Measurements from ENCODE around the gene COL19A1.

COL19A1 gene

GRCh38 chr6:70060680-70061079 lies 194.3 kb downstream of the COL19A1 start:
- DNase-seq (ENCODE audit: low read depth), result no peak

GRCh38 chr6:70061546-70061945 lies 195.2 kb downstream of the COL19A1 start:
- no peak for DNase-seq (ENCODE audit: low read depth)

GRCh38 chr6:70062010-70062409 lies 195.7 kb downstream of the COL19A1 start:
- no peak for DNase-seq (ENCODE audit: low read depth)

GRCh38 chr6:70072540-70073179 lies 206.3 kb downstream of the COL19A1 start:
- DNase-seq (ENCODE audit: low read depth), result no peak

- no peak for DNase-seq (ENCODE audit: low read depth)
Measured at GRCh38 chr6:70073637-70074036, 207.3 kb downstream of the COL19A1 start.

- no peak for DNase-seq (ENCODE audit: low read depth)
Measured at GRCh38 chr6:70079241-70079640, 212.9 kb downstream of the COL19A1 start.

- DNase-seq (ENCODE audit: low read depth), result no peak
Measured at GRCh38 chr6:70080443-70081070, 214.2 kb downstream of the COL19A1 start.

GRCh38 chr6:70082830-70083229 lies 216.5 kb downstream of the COL19A1 start:
- no peak for DNase-seq (ENCODE audit: low read depth)

DNA sequence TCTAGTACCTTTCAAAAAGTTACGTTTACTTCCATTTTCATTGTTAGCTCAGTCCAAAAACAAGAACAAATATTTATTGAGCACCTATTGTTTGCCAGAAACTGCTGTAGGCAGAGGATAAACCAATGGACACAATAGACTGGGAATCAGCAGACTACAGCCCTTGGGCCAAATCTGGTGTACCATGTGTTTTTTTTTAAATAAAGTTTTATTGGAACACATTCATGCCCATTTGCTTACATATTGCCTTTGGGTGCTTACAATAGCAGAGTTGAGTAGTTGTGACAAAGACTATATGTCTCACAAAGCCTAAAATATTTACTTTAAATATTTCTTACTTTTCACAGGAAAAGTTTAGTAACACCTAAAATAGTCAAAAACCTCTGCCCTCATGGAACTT lies 220.4 kb downstream of the COL19A1 start:
- DNase-seq (ENCODE audit: low read depth), result no peak

DNA sequence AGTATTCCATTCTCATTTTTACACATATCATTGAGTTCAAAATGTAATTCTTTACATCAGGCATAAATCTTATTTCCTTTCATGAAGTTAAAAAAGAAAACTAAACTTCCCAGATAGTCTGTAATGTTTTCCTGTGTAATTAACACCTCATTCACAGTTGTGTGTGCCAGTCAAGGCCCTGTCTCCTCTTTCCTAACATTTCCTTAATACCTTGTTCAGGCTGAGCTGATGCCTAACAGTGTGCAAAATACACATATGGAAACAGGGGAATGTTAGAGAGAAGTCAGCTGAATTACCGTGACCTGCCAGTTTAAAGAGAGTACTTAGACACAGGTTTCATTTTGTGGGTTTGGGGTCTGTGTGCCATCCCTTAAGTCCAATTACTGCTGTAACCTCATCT lies 227.8 kb downstream of the COL19A1 start:
- no peak for DNase-seq (ENCODE audit: low read depth)

DNA sequence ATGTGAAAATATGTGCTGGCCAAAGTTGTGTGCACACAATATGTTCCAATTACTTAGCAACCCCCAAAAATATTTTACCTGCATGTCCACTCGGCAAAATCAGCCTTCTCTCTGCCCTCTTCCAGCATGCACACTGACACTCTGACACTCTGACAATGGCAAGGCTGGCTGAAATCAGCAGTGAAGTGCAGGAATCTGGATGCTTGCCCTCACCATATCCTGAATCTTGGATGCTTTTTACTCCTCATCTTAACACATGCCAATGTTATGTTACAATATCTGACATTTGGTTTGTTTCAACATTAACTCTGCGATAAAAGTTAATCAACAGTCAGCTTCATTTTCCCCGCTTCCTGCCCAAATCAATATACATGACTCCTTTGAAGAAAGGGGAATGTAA lies 233.4 kb downstream of the COL19A1 start:
- DNase-seq (ENCODE audit: low read depth), result no peak

GRCh38 chr6:70103798-70104197 lies 237.4 kb downstream of the COL19A1 start:
- no peak for DNase-seq (ENCODE audit: low read depth)

- no peak for DNase-seq (ENCODE audit: low read depth)
Measured at GRCh38 chr6:70107852-70108629, 241.7 kb downstream of the COL19A1 start.

- no peak for DNase-seq (ENCODE audit: low read depth)
Measured at GRCh38 chr6:70110126-70111022, 244.0 kb downstream of the COL19A1 start.

GRCh38 chr6:70111737-70112136 lies 245.4 kb downstream of the COL19A1 start:
- no peak for DNase-seq (ENCODE audit: low read depth)

GRCh38 chr6:70112716-70113115 lies 246.4 kb downstream of the COL19A1 start:
- no peak for DNase-seq (ENCODE audit: low read depth)

- DNase-seq (ENCODE audit: low read depth), result no peak
Measured at GRCh38 chr6:70113171-70113570, 246.8 kb downstream of the COL19A1 start.

- DNase-seq (ENCODE audit: low read depth), result no peak
Measured at GRCh38 chr6:70118670-70119069, 252.3 kb downstream of the COL19A1 start.

- DNase-seq (ENCODE audit: low read depth), result no peak
Measured at GRCh38 chr6:70119218-70119835, 253.0 kb downstream of the COL19A1 start.

DNA sequence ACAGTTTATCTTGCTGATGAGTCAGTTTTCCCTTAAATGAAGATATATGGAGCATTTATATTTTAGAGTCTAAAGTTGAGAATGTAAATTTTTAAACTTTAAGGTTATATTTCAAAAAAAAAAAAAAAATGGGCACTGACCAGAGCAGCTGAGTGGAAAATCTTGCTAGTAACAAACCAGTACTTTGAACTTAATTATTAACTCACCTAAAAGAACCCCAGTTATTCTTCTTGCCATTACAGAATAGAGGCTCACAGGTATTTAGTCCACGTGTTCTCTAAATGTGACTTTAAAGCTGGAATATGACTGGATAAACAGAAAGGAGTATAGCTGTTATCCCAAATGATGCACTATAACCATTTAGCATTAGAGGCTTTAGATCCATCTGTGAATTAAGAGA lies 258.1 kb downstream of the COL19A1 start:
- no peak for DNase-seq (ENCODE audit: low read depth)

DNA sequence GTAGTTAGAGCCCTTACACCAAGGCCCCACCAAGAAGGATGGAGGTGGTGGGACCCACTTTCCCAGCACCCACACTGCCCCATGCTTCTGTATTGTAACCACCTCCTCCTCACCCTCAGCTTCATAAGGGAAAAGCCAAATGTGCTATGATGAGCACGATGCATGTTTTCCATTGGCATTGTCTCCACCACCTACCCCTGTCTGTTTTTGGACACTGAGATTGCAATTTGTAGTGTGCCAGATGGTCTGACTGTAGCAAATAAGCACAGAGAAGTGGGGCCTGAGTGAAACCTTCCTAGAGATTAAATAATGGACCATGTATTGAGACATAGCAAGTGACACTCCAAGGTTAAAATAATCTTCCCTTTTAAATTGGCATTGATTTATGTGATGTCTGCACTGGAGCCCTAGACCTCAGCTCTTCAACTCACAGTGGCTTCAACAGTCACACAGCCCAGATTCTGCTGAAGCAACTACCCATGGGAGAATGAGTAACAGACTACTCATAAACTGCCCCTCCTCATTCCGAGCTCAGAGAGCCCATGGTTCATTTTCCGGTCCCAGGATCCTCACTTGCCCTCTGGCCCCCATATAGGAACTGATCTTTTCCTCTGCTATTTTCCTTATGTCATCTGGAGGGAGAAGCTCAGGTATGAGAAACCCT lies 258.7 kb downstream of the COL19A1 start:
- no peak for DNase-seq (ENCODE audit: low read depth)
